HPDE6-E6E7 (cell line): Measurements from ENCODE around the gene FRS3.

ENCODE experiments used
- DNase-seq: peaks from one replicate; pipeline ENCODE4 v3.0.0; 2011; ENCODE audit warnings: missing footprints; ENCODE audit errors: extremely low spot score

Gene FRS3

DNA sequence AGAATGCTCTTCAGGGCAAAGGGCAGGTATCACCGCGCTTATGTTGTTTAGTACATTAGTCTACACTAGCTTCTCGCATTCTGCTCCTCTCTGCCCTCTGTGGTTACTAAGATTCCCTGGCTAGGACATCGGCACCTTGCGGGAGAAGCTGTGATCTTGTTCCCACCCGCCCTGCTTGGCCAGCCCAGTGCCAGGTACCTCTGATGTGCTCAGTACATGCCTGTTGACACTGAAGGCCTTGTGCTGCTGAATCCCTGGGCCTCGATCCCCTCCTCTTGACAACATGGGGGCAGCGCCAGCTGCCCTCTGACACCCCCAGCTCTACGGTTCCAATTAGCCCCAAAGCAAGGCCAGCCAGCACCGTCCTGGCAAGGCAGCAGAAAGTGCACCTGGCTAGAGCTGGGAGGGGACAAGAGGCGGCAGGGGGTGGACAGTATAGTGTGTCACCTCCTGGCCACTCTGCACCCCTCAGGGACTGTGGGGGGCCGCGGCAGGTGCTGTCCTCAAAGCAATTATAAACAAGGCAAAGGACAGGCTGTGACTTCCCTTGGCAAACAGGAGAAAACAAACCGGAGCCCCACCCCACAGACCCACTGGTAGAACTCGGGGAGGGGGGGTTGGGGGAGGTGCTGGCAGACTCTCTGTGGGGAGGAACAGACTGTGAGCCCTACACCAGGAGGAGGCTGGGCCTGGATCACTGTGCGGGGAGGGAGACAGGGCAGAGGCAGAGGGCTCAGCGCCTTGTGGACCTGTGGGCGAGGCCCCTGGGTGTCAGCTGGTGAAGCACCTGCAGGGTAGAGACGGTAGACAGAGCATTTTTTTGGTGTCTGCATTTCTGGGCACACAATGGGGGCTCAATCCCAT lies 51.4 kb downstream of the FRS3 start:
- DNase-seq: no peak

DNA sequence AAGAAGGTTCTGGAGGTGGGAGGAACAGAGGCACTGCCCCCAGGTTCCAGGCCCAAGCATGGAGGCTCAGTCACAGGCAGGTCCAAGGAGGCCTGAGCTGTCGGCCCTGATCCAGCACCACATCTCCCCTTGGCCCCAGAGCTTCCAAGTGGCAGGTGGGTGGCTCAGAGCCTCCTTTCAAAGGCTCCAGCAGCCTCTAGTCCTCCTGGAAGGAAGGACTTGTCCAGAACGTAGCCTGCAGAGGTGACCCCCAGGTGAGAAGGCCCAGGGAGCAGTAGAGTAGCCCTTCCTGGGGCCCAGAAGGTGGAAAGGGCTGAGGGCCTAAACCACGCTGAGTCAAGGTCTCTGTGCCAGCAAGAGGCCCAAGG lies 52.0 kb downstream of the FRS3 start:
- DNase-seq: no peak

DNA sequence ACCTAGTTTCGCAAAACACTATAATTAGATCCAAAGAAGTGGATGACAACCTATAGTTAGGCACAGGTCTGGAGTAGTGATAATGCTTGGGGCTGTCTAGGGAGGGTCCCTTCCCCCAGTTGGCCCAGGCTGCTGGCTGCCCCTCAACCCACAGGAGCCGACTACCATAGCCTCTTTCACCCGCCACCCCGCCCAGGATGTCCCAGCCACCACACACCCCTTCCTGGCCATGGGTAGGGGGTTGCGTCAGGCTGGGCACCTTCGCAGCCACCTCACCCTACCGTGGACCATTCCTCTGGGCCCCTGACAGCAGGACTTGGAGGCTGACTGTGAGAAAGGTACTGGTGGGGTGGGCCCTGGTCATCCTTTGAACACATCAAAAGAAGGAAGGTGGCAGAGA lies 52.8 kb downstream of the FRS3 start:
- DNase-seq: no peak

DNA sequence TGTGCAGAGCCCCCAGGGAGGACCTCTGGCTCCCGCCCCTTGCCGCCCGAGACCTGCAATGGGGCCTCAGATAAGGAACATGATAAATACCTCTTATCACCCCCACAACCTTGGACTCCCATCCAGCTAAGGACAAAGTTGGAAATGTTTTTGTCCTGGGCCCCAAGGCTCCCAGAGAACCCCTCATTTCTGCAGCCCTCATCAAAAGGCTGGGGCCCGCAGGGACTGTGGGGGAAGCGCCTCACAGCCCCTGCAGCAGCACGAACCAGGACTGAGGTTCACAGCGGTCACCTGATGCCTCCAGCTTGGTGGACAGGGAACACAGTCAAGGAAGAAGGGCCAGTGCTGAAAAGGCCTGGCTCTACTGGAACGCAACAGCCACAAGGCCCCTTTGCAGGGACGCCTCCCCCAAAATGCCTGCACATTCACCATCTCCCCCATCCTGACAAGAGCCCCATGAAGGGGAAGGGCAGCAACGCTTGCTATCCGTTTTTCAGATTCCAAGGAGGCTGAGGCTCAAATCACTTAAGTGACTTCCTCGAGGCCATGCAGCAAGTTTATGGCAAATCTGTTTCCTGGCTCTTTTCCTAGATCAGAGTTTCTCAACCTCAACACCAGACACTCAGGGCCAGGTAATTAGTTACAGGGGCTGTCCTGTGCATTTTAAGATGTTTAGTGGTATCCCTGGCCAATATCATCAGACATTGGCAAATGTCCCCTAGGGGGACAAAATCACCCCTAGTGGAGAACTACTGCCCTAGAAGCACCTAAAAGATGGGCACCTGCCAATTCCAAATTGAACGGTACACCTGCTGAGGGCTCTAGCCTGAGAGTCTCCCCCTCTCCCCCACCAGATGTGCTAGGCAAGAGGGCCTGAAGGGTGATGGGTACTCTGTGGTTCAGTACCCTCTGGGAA lies 54.9 kb downstream of the FRS3 start:
- DNase-seq: no peak

DNA sequence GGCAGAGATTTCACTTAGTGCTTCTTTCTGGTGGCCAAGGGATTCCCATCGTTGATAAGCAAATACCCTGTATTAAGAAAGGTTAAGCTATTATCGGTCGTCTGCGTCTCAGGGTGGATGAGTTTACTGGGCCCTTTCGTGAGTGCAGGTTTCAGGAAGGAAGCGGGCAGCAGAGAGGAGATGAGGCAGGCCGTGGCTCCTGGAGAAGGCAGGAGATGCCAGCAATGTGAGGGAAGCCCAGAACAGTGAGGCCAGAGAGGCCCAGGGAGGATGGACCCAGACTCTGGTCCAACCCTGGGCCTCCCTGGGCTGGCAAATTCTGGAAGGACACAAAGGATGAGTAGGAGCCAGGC lies 55.5 kb downstream of the FRS3 start:
- no peak for DNase-seq

DNA sequence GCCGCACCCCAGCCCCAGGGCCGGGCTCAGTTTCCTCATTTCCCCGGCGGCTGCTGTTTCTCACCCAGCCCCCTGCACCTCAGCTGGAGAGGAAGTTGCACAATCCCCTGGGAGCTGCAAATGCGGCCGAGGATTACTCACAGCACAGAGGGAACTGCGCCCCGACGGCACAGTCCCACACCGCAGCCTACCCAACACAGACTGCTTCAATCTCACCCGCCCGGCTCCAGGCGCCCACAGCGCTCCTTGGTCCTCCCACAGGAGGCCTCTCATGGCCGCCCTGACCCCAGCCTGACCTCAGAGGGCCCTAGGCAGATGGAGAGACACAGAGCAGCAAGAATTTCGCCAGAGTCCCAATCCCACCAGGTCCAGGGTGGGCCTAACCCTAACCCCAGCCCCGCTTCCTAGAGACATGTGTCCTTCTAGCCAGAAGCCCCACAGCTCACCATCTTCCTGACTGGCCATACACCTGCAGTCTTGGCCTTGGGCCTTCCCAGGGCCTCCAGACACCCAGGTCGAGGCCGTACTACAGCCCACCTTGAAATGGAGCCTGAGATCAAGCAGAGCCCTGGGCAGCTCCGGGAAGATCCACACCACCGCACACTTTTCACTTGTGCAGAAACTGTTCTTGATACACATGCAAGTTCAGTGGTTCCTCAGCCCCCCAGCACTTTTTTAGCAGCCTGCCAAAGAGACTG lies 56.0 kb downstream of the FRS3 start:
- peak; percentile 97 for DNase-seq

DNA sequence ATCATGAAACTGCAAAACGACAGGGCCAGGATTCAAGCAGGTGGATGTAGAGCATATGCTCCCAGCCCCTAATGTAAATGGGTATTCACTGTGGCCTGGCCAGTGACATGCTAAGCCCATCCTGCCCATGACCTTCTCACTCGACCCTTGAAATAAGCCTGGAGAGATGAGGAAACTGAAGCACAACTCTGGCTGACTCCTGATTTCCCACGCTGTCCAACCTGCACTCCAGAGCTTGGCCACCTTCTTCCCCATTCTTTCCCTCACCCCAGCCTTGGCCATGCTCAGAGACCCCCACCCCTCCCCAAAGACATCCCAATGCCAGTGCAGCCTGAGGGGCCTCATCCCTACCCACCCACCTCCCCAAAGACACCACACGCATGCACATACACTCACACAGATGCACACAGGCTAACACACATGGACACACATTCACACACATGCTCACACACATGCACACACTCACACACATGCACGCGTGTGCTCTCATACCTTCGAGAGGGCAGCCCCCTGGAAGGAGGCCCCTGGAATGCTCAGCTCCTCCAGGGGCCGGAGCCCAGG lies 56.7 kb downstream of the FRS3 start:
- DNase-seq: no peak

DNA sequence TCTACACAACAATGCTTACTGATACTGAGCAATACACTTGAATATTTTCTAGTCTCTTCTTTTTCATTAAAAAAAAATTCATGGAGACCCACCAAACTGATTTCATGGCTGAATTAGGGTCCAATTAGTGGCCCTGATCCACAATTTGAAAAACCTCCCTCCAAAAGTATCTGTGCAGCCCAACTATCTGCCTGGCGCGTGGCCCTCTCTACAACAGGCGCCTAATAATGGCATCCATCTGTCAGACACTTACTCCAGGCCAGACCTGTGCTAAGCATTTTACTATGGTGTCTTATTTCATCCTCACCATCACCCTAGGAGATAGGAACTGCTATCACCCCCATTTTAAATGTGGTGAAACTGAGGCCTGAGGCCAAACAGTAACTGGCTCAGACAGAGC lies 58.3 kb downstream of the FRS3 start:
- DNase-seq: no peak

DNA sequence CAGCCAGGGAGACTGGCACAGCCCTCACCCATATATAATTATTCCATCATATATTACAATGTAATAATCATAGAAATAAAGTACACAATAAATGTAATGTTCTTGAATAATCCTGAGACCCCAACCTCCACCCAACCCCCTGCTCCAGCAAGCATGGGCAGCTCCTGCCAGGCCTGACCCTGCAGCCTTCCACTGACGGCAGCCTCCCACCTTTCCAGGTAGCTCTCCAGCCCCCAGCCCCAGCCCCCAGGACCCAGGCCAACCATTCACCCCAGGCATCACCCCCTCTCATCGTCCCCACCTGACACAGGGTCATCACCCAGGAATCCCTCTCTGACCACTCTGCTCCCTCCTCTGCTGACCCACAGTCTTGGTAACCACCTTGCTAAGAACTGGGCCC lies 58.9 kb downstream of the FRS3 start:
- DNase-seq: no peak

DNA sequence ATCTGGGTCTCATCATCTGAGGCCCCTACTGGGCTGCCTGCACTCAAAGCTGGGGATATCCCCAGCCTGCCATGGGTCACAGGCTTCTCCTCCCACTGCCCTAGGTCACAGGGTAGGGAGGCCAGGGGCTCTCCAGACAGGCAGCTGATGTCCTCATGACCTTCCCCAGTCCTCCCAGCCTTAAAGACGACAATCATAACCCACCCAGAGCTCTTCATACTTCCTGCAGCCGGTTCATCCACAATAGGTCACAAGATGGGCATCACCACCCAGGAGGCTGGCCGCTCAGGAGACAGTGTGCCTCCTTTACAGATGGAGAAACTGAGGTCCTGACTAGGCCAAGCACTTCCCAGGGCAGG lies 59.5 kb downstream of the FRS3 start:
- DNase-seq: no peak
